Measurements from ENCODE around the gene C4orf50. TPM values are rescaled to one million over a fixed set of nuclear protein-coding genes. Genes with fewer than 3 reads are reported as not detected.
"Not testable (repeated sequence)": the region's sequence is repeated elsewhere in the genome, so short reads cannot be mapped to it uniquely, and the experiment has no call there.

The C4orf50 gene
- total RNA-seq, 1 experiment from 2014 or later = 0.12 TPM

- DNase-seq (ENCODE audit: low spot score) = no peak
These were observed 1.2 kb downstream of the C4orf50 start for GRCh38 chr4:6017030-6017429.

- no peak for DNase-seq (ENCODE audit: low spot score)
These were observed 4.7 kb downstream of the C4orf50 start for GRCh38 chr4:6013564-6013963.

GRCh38 chr4:6012200-6012599 is 6.0 kb downstream of the C4orf50 start:
- no peak for DNase-seq (ENCODE audit: low spot score)

- no peak for DNase-seq (ENCODE audit: low spot score)
These were observed 6.5 kb downstream of the C4orf50 start for GRCh38 chr4:6011686-6012085.

DNA sequence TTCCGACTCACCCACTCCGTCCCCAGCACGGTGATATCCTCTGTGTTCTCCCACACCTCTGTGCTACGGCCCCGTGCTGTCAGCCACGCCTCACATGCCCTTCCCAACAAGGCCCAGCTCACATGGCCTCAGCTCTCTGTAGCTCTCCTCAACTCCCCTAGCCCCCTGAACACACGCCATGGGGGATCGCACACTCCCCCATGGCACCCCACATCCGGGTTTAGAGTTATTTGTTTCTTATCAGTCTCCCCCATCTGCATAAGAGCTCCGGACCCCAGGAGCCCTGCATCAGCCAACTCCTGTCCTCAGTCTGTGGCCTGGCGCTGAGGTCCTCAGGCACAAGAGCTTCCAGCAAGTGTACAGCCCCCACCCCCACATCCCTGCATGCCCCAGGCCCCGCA is 7.0 kb downstream of the C4orf50 start:
- no peak for DNase-seq (ENCODE audit: low spot score)

DNA sequence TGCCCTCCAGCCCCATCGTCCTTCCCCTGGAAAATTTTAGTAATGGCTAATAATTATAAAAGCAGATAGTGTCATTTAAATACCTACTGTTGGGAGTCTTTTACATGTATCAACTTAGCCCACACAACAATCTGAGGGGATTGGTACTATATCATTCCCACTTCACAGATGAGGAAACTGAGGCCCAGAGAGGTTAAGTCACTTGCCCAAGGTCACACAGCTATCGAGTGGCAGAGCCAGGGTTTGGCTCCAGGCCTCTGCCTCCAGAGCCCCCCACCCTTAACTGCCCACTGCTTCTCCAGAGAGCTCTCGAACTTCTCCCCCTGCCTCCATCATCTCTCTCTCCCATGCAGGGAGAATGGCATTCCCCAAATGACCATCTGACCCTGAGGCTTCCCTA is 7.4 kb downstream of the C4orf50 start:
- no peak for DNase-seq (ENCODE audit: low spot score)

DNA sequence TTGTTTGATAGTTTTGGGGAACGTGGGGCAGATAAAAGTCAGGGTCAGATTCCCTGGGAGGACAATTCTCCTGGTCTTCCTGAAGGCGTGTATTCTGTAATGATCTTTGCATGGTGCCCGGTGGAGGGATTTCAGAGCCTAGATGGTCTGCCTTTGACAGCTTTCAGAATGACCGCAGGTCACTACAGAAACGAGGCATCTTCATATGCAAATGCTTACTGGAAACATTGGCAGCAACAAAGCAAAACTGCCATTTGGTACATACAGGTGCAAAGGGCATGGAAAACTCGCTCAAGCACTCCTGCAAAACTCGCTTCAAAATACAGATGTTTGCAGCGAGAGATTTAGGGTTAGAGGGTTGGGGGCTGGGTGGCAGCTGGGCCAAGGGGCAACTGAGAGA is 8.8 kb downstream of the C4orf50 start:
- no peak for DNase-seq (ENCODE audit: low spot score)

DNA sequence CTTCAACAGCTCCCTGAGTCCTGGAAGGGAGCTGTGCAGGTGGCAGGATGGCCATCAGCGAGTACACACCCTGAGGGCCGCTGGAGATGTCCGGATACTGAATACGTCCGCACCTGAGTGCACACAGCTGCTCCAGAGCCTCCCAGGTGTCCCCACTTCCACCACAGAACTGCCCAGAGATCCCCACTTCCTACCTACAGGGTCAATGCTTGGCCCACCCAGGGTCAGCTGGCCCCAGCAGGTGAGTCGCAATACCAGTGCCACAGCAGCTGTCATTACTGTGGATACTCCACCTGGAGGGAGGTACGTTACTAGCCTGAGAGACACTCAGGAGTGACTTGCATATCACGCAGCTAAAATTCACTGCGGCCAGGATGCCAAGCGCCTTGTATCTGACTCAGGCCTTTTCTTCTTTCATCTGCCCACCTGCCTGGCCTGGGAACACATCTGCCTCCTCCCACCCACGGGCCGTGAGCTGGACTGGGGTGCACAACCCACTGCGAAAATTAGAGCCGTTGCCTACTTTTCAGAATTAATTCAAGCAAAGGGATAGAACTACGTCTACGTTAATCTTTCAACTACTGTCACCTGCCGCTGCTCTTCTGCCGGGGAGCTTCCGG is 9.4 kb downstream of the C4orf50 start:
- DNase-seq (ENCODE audit: low spot score) = no peak

DNA sequence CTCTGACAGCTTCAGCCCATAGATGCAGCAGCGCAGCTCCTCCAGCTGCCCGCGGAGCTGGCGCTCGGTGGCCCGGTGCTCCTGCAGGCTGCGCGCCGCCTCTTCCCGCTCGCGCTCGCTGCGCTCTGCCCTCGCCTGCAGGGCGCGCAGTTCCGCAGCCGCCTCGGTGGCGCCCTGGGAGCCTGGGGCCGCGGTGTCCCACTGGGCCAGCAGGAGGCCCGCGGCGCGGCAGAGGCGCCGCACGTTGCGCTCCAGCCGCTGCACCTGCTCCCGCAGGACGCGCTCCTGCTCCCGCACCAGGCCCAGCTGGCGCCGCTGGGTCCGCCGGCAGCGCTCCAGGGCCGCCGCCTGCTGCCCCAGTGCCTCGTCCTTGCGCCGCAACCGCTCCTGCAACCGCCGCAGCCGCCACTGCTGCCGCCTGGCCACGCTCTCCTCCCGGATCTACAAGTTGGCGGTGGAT is 10.1 kb downstream of the C4orf50 start:
- no peak for DNase-seq (ENCODE audit: low spot score)

GRCh38 chr4:6005175-6005574 is 13.1 kb downstream of the C4orf50 start:
- no peak for DNase-seq (ENCODE audit: low spot score)

- not testable (repeated sequence) for DNase-seq (ENCODE audit: low spot score)
These were observed 14.7 kb downstream of the C4orf50 start for GRCh38 chr4:6003485-6003884.

- no peak for DNase-seq (ENCODE audit: low spot score)
These were observed 15.3 kb downstream of the C4orf50 start for GRCh38 chr4:6002926-6003325.

GRCh38 chr4:6002492-6002833 is 15.8 kb downstream of the C4orf50 start:
- no peak for DNase-seq (ENCODE audit: low spot score)

DNA sequence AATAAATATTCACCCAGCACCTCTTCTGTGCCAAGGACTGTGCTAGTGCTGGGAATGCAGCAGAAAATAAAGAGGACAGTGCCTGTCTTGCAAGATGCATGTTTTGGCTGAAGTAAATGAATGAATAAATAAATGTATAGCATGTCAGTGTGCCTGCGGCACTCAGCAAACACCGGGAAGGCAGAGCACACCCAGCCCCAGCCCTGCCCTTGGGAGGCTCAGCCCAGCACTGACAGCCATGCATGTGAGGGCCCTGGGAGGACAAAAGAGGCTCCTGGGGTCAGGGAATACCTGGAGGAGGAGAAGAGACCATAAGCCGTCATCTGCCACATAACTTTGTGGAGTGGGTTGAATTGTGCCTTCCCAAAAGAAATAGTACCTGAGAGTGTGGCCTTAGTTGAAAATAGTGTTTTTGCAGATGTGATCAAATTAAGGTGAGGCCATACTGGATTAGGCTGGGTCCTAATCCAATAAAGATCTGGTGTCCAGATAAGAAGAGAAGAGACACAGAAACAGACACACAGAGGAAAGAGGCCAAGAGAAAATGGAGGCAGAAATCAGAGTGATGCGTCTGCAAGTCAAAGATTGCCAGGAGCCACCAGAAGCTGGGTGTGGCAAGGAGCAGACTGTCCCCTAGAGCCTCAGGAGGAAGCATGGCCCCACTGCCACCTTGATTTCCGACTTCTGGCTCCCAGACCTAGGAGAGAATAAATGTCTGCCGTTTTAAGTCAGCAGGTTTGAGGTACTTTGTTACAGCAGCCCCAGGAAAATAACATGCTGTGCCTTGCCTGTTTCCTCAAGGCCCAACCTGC is 16.3 kb downstream of the C4orf50 start:
- no peak for DNase-seq (ENCODE audit: low spot score)

DNA sequence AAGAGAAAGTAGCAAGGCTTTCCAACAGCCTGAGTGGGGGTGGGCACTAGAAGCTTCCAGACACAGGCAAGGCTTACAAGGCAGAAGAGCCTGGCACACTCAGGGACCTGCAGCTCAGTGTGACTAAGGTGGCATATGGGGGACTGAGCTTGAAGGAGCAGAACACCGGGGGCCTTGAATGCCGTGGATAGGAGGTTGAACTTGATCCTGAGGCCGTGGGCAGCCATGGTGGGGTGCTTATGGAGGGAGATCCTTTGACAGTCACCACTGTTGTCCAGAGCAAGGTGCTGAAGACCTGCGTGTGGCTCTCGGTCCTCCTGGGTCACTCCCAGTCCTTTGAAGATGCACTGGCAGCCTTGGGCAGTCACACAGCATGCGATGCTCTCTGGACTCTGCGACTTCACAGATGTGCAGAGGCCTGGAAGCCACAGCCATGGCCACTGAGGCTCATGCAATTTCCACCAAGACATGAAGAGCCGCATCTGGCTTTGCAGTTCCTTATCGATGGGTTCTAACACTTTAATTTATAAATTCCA is 18.3 kb downstream of the C4orf50 start:
- DNase-seq (ENCODE audit: low spot score) = no peak

GRCh38 chr4:5999356-5999755 is 18.9 kb downstream of the C4orf50 start:
- DNase-seq (ENCODE audit: low spot score) = no peak

- peak; percentile 70 for DNase-seq (ENCODE audit: low spot score)
These were observed 19.8 kb downstream of the C4orf50 start for GRCh38 chr4:5998333-5998936.

- no peak for DNase-seq (ENCODE audit: low spot score)
These were observed 21.6 kb downstream of the C4orf50 start for GRCh38 chr4:5996641-5997040.

DNA sequence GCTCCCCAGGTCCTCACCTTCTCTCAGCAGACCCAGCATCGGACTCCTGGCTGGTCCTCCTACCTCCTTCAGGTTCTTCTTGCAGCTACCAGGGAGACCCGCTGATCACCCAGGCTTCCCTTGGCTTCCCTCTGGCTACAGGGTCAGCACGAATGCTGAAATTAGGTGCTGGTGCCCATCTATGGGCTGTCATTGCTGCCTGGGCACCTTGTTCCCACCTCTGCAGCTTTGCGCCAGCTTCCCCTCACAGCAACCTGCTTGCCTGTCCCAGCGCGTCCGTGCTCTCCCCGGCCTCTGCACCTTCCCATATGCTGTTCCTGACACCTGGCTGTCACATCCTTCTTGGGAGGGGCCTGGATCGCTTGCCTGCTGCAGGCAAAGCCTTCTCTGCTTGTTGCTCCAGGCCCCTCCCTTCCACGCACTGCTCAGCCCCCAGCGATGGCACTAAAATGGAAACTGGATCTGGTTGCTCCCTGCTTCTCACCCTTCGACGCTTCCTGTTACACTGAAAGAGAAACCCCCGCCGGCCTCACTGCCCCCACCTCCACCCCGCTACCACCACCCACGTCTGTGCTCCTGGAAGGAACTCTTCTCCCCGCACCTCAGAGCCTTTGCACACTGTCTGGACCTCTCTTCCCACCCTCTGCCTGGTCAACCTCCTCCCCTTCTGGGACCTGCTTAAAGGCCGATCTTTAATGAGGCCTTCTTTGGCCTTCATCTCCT is 22.2 kb downstream of the C4orf50 start:
- DNase-seq (ENCODE audit: low spot score) = no peak

DNA sequence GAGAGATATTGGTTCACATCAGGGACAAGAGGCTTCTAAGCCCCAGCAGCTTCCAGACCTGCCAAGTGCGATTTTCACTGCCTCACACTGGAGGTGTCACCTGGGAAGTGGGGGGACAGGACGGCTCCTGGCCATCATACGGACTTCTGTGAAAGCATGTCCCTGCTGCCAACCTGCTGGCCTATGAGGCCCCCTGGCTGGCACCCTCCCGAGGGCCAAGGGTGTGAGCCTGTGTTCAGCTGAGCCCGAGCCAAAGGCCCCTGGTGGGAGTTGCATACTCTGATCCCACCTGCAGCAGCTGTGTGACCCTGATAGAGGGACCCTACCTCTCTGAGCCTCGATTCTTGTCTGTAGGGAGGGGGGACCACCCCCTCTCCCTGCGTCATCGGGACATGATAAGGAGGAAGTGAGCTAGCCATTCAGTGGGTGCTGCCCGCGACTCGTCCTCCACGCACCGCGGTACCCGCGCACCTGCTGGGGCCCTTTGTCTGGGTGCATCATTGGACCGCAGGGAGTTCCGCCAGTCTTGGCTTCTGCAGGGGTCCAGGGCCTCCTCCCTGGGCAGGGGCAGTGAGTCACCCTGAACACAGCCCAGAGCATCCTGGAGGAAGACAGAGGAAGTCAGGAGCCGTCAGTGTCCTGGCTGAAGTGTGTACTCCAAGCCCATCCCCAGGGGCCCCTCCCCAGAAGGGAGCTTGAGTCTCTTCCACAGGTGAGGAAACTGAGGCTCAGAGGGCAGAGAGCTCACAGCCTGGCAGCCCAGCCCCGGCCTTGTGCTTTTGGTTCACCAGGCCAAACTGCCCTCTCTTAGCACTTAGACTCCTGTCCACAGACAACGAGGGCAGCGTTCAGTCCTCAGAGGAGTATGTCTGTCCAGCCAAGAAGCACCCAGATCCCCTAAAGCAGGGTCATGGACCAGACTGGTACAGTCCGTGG is 24.1 kb downstream of the C4orf50 start:
- peak; percentile 56 for DNase-seq (ENCODE audit: low spot score)

DNA sequence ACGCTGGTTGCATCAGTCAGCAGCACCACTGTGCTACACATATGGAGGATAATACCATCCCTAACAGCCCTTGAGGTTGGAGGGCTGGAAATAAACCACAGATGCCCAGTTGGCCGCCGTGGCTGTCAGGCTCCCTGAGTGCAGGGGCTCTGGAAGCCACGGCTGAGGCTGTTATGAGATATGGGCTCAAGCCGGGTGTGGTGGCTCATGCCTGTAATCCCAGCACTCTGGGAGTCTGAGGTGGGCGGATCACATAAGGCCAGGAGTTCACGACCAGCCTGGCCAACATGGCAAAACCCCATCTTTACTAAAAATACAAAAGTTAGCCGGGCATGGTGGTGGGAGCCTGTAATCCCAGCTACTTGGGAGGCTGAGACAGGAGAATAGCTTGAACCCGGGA is 24.9 kb downstream of the C4orf50 start:
- not testable (repeated sequence) for DNase-seq (ENCODE audit: low spot score)
